ENCODE results near the gene ISG20.
A peak's percentile ranks its signal among the peaks of the same experiment; 100 is the strongest.

The ISG20 gene

GRCh38 chr15:88638626-88639372 is at the start of gene ISG20:
Gene ISG20 (plus strand): TSS chr15:88639016. CDS start chr15:88639367, 351 bp downstream.
- DNase-seq, result peak; percentile 40 to 96 (median 68)
- intact Hi-C loops (cut with DNase I), result no loop called here

- intact Hi-C loops (cut with DNase I), result no loop called here
- no peak for DNase-seq
Observed at GRCh38 chr15:88590759-88591158, 48.1 kb upstream of the ISG20 start.

- DNase-seq, result no peak
- intact Hi-C loops (cut with DNase I), result no loop called here
Observed at GRCh38 chr15:88591384-88591783, 47.4 kb upstream of the ISG20 start.

GRCh38 chr15:88603885-88604284 is 34.9 kb upstream of the ISG20 start:
- peak in 4 of 10 donors; percentile 34 to 92 (median 62) for DNase-seq
- intact Hi-C loops (cut with DNase I), result no loop called here

GRCh38 chr15:88604381-88605188 is 34.2 kb upstream of the ISG20 start:
- peak in 9 of 10 donors; percentile 32 to 96 (median 78) for DNase-seq
- intact Hi-C loops (cut with DNase I), result loop anchor here (5.0 kb wide), 1 partner anchor 127 kb away; no protein-coding TSS in a partner anchor

GRCh38 chr15:88605189-88606069 is 33.4 kb upstream of the ISG20 start:
- intact Hi-C loops (cut with DNase I), result loop anchor here (5.0 kb wide), 1 partner anchor 128 kb away; no protein-coding TSS in a partner anchor

GRCh38 chr15:88606070-88606794 is 32.6 kb upstream of the ISG20 start:
- no peak for DNase-seq

More at GRCh38 chr15:88605189-88606069, 33.4 kb upstream of the ISG20 start:
- DNase-seq, result peak in 6 of 10 donors; percentile 40 to 88 (median 64)

GRCh38 chr15:88607951-88608350 is 30.9 kb upstream of the ISG20 start:
- no peak for DNase-seq
- intact Hi-C loops (cut with DNase I), result loop anchor here (5.0 kb wide), 1 partner anchor 131 kb away; no protein-coding TSS in a partner anchor

More at GRCh38 chr15:88606070-88606794, 32.6 kb upstream of the ISG20 start:
- intact Hi-C loops (cut with DNase I), result loop anchor here (5.0 kb wide), 1 partner anchor 129 kb away; no protein-coding TSS in a partner anchor

- no peak for DNase-seq
- intact Hi-C loops (cut with DNase I), result loop anchor here (5.0 kb wide), 1 partner anchor 131 kb away; no protein-coding TSS in a partner anchor
Observed at GRCh38 chr15:88608607-88609181, 30.1 kb upstream of the ISG20 start.

- no peak for DNase-seq
- intact Hi-C loops (cut with DNase I), result loop anchor here (5.0 kb wide), 1 partner anchor 132 kb away; no protein-coding TSS in a partner anchor
Observed at GRCh38 chr15:88609344-88610090, 29.3 kb upstream of the ISG20 start.

GRCh38 chr15:88610701-88611231 is 28.1 kb upstream of the ISG20 start:
- intact Hi-C loops (cut with DNase I), result no loop called here
- DNase-seq, result no peak

GRCh38 chr15:88612186-88612796 is 26.5 kb upstream of the ISG20 start:
- intact Hi-C loops (cut with DNase I), result no loop called here
- DNase-seq, result peak in 1 of 10 donors; percentile 45

GRCh38 chr15:88613074-88613944 is 25.5 kb upstream of the ISG20 start:
- intact Hi-C loops (cut with DNase I), result no loop called here
- no peak for DNase-seq

GRCh38 chr15:88615303-88616107 is 23.3 kb upstream of the ISG20 start:
- intact Hi-C loops (cut with DNase I), result no loop called here
- no peak for DNase-seq

GRCh38 chr15:88616240-88616639 is 22.6 kb upstream of the ISG20 start:
- DNase-seq, result no peak
- intact Hi-C loops (cut with DNase I), result no loop called here
